KOPT-K1 (cell line): ENCODE data around the gene KCNE2.

Experiments
- H3K27ac ChIP-seq: fragments of 200-600 bp; sonication (generic); 2 replicates; pipeline ENCODE4 v1.5.1; 2016; ENCODE audit warnings: antibody characterized with exemption, mild to moderate bottlenecking, low read depth, low read length; ENCODE audit not compliant: poor library complexity, severe bottlenecking
- H3K36me3 ChIP-seq: fragments of 200-600 bp; sonication (generic); 2 replicates; pipeline ENCODE4 v1.5.1; 2017; ENCODE audit warnings: antibody characterized with exemption, mild to moderate bottlenecking, low read length, moderate library complexity; ENCODE audit not compliant: insufficient read depth
- H3K9me3 ChIP-seq: fragments of 200-600 bp; sonication (generic); 2 replicates; pipeline ENCODE4 v1.5.1; 2017; ENCODE audit warnings: antibody characterized with exemption, low read length, mild to moderate bottlenecking; ENCODE audit not compliant: insufficient read depth, poor library complexity, severe bottlenecking

Gene KCNE2

DNA sequence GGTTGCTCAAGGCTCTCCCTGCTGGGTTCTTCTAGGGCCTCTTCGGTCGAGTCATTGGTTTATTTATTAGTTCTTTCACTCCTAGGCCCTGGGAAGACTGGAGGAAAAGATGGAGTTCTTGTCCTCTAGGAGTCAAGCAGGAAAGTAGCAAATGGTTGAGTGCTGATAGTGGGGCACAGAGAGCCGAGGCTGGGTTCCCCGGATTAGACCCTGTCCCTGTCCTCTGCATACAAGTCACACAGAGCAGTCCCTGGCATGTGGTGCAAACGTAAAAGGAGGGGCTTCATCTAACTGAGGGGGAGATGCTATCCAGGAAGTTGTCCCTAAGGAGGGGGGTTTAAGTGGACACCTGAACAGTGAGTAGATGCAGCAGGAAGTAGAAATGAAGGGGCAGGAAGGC, 19.2 kb upstream of the KCNE2 start:
- Histone ChIP-seq H3K36me3 (no peaks in the 10 kb centered on the region), H3K9me3 (no peaks in the 10 kb centered on the region), H3K27ac (no peak overlapping the region)

DNA sequence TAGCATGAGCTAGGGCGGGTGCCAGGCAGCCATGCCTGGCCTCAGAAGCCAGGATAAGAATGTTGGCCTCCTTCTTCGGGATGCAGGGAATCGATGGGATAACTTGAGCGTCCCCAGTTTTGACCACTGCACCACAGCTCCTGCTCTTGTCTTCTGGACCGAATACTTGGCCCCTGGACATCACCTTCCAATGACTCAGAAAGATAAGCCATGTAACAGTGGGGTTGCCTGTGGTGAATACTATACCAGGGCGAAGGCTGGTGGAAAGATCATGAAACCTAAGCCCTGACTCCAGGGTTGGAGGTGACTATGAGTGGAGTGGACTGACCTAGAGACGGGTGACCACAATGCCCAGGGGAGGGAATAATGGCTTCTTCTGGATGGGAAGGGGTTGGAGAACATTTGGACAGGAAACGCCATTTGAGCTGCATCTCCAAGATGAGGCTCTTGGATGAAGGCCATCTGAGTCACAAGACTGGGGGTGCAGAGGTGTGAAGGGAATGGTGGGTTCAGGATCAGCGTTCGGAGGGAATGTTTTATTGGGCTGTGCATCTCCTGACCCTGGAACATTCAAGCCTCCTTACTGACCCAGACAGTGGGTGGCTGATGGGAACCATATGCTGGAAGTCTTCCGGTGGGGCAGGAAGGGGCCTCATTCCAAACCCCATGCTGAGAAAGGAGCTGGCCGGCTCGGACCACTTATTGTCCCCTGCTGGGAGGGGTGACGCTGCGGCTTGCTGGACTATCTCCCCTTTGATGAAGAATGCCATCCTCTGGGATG, 18.5 kb upstream of the KCNE2 start:
- Histone ChIP-seq H3K36me3 (no peaks in the 10 kb centered on the region), H3K27ac (no peak overlapping the region), H3K9me3 (no peaks in the 10 kb centered on the region)

DNA sequence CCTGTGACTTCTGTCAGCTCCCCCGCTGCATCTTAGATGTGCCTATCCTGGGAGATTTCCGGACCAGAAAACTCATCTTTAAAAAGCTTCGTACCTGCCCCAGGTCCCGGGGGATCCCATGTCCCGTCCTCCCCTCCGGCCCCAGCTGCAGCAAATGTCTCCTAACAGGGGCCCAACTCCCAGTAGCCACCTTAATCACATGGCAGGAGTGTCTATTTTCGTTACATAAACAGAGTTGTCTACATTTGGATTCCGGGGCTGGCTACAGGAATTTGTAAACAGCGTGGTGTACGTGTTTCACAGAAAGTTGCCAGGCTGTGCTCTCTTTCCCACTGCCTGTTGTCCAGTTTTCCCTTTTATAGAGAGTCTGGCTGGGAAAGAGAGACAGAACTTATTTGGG, 17.9 kb upstream of the KCNE2 start:
- Histone ChIP-seq H3K36me3 (no peaks in the 10 kb centered on the region), H3K27ac (no peak overlapping the region), H3K9me3 (no peaks in the 10 kb centered on the region)

DNA sequence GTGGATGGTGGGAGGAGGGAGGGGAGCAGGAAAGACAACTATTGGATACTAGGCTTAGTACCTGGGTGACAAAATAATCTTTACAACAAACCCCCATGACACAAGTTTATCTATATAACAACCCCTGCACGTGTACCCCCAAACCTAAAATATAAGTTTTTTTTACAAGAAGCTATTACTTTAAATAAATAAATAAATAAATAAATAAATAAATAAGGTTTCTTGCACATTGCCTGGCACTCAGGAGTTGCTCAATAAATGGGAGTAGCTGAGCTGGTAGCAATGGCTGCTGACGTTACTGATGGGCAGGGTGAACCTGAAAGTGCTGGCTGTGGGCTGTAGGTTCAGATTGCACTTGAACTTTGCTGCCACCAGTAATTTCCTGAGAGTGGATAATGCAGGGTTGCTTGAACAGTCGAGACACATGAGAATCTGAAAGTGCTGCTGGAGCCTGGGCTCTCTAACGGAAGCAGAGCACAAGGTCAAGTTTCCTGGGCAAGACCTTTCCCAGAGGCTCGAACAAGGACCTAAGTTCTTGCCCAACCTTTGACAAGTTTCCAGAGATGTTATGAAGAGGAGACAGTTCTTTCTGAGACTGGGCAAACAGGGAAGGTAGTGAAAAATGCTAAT, 14.8 kb upstream of the KCNE2 start:
- Histone ChIP-seq H3K27ac (no peak overlapping the region), H3K36me3 (no peaks in the 10 kb centered on the region), H3K9me3 (peaks cover 4% of the 10 kb centered on the region)

DNA sequence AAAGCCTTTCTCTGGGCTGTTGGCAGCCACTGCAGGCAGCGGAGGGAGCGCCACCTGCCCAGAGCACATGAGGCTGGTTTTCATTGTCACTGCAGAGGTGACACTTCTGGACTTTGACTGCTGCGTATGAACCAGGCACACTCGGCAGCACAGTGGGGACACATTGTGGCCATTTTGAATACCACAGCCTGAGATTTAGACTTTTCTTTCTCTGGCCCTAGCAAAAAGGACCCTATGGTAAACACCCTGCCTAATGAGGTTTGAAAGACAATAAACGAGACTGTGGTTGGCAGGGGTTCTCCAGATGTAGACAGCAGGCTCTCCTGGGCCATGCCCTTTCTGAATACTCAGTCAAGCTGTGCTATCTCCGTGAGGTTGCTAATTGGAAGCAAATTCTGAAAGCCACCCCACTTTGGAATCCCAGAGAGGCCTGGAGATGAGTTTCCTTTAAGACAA, 12.0 kb upstream of the KCNE2 start:
- peaks cover 4% of the 10 kb centered on the region for H3K9me3 ChIP-seq
- H3K27ac ChIP-seq: no peak overlapping the region
- no peaks in the 10 kb centered on the region for H3K36me3 ChIP-seq

DNA sequence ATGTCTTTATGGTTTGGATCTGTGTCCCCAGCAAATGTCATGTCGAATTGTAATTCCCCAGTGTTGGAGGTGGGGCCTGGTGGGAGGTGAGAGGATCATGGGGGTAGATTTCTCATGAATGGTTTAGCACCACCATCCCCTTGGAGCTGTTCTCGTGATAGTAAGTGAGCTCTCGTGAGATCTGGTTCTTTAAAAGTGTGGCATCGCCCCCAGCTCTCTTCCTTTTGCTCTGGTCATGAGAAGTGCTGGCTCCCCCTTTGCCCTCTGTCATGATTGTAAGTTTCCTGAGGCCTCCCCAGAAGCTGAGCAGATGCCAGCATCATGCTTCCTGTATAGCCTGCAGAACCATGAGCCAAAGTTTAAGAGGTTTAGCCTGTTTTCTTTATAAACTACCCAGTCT, 11.2 kb upstream of the KCNE2 start:
- Histone ChIP-seq H3K36me3 (no peaks in the 10 kb centered on the region), H3K9me3 (peaks cover 5% of the 10 kb centered on the region), H3K27ac (no peak overlapping the region)

DNA sequence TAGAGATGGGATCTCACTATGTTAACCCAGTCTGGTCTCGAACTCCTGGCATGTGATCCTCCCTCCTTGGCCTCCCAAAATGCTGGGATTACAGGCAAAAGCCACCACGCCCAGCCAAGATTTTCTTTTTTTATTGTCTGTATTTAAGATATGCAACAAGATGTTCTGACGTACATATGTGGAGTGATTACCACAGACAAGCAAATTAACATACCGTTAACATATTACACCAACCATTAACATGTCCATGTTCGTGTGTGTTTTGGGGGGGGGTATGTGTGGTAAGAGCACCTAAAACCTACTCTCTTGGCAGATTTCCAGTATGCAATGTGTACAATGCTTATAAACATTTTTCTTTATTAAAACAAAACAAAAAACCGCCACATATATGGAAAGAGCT, 10.6 kb upstream of the KCNE2 start:
- no peak overlapping the region for H3K27ac ChIP-seq
- H3K36me3 ChIP-seq: no peaks in the 10 kb centered on the region
- H3K9me3 ChIP-seq: peaks cover 11% of the 10 kb centered on the region

DNA sequence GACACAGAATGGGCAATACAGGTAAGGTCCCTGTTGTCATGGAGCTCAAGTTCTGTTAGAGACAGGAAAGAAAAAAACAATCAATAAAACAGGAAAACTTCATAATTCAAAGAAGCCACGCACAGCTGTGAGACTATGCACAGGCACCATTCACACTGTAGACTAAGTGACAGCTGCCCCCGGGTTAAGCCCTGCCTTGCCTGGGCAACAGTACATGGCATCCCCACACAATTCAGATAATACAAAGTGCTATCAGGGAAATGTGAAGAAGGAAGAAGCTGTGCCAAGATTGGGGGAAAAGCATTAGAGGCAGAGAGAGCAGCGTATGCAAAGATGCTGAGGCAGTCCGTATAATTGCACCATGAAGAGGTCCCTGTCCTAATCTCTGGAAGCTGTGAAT, 9.0 kb upstream of the KCNE2 start:
- H3K9me3 ChIP-seq: peaks cover 16% of the 10 kb centered on the region
- H3K27ac ChIP-seq: no peak overlapping the region
- no peaks in the 10 kb centered on the region for H3K36me3 ChIP-seq

DNA sequence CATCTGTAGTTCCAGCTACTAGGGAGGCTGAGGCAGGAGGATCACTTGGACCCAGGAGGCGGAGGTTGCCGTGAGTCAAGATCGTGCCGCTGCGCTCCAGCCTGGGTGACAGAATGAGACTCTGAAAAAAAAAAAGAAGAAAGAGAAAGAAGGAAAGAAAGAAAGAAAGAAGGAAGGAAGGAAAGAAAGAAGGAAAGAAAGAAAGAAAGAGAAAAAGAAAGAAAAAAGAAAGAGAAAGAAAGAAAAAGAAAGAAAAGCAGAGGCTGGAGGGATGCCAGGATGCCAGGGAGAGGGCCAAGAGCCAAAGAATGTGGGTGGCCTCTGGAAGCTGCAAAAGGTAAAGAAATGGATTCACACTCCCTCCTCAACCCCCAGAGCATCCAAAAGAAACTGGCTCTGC, 8.2 kb upstream of the KCNE2 start:
- H3K9me3 ChIP-seq: peaks cover 16% of the 10 kb centered on the region
- no peak overlapping the region for H3K27ac ChIP-seq
- H3K36me3 ChIP-seq: no peaks in the 10 kb centered on the region

DNA sequence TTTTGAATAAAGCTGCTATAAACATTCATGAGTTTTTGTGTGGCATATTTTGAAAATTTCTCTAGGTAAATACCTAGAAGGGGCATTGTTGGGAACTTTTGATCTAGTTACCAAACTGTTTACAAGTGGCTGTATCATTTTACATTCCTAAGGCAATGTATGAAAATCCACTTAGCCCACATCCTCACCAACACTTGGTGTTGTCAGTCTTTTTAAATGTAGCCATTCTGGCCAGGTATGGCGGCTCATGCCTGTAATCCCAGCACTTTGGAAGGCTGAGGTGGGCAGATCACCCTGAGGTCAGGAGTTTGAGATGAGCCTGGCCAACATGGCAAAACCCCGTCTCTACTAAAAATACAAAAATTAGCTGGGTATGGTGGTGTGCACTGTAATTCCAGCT, 5.9 kb upstream of the KCNE2 start:
- no peaks in the 10 kb centered on the region for H3K36me3 ChIP-seq
- peaks cover 12% of the 10 kb centered on the region for H3K9me3 ChIP-seq
- H3K27ac ChIP-seq: no peak overlapping the region

DNA sequence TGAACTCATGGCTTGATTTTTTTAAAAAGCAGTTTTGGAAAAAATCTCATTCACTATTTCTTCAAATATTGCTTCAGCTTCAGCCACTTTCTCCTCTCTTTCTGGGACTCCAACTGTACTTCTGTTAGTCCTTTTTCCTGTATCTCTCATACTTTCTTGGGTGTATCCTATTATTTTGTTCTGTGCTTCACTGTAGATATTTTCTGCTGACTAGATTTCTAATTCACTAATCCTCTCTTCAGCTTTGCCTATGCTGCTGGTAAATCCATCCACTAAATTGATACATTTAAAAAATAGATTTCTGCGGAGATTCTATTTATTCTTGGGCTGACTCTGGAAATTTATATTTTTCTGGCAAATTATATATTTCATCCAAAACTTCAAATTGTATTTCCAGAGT, 4.9 kb upstream of the KCNE2 start:
- Histone ChIP-seq H3K36me3 (no peaks in the 10 kb centered on the region), H3K9me3 (peaks cover 12% of the 10 kb centered on the region), H3K27ac (no peak overlapping the region)

DNA sequence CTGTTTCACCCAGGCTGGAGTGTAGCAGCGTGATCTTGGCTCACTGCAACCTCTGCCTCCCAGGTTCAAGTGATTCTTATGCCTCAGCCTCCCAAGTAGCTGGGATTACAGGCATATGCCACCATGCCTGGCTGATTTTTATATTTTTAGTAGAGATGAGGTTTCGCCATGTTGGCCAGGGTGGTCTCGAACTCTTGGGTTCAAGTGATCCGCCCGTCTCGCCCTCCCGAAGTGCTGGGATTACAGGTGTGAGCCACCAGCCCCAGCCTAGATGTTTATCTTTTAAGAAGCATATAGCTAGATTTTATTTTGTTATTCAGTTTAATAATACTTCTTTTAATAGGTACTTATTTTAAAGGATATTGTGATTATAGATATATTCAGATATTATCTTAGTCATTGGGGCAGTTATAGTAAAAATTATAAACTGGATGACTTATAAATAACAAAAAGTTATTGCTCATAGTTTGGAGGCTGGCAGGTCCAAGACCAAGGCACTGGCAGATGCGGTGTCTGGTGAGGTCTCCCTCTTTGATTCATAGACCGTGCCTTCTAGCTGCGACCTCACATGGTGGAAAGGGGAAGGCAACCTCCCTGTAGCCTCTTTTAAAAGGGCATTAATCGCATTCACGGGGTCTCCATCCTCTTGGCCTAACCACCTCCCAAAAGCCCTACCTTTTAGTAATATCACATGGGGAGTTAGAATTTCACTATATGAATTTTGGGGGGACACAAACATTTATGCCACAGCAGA, 3.1 kb upstream of the KCNE2 start:
- no peaks in the 10 kb centered on the region for H3K36me3 ChIP-seq
- H3K9me3 ChIP-seq: peaks cover 12% of the 10 kb centered on the region
- H3K27ac ChIP-seq: no peak overlapping the region

DNA sequence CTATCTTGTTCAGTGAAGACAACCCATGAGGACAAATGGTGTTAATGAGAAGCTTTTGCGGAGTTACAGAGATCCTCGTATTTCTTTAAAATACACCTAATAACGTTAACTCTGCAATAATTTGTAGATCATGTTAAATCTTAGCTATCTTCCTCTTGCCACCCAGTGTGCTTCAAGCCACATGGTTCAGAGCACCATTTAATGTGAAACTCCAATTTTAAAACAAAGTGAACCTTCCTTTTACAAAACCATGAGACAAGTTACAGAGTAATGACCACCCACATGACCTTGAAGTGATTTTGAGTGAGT, 1.7 kb upstream of the KCNE2 start:
- H3K36me3 ChIP-seq: no peaks in the 10 kb centered on the region
- H3K9me3 ChIP-seq: peaks cover 12% of the 10 kb centered on the region

DNA sequence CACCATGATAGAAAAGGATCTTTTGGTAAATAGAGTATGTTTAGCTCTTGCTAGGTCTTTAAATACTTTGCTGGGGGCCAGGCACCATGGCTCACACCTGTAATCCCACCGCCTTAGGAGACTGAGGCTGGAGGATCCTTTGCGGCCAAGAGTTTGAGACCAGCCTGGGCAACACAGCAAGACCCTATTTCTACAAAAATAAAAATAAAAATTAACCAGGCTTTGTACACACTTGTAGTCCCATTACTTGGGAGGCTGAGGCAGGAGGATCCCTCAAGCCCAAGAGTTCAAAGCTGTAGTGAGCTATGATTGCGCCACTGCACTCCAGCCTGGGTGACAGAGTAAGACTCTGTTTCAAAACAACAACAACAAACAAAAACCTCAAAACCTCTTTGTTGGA, 1.1 kb upstream of the KCNE2 start:
- no peak overlapping the region for H3K27ac ChIP-seq
- peaks cover 10% of the 10 kb centered on the region for H3K9me3 ChIP-seq
- no peaks in the 10 kb centered on the region for H3K36me3 ChIP-seq

More for the DNA sequence above, 1.7 kb upstream of the KCNE2 start:
- peak overlapping the region; percentile 12 for H3K27ac ChIP-seq

DNA sequence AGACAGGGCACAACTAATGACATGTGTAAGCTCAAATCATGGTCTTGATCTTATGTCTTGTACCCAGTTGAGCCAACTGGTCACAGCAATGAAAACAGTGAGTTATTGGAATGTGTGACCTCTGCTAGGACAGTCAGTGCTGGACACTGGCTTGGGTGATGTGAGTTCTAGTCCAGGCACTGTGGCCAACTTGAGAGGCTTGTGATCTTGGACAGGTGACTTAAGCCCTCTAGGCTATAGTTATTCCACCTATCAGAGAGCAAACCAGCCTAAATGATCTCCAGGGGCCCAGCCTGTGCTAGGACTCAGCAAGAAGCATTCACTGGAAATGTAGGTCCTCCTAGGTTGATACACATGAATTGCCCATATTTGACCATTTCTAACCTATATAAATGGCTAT, 1.1 kb downstream of the KCNE2 start:
- Histone ChIP-seq H3K36me3 (no peaks in the 10 kb centered on the region), H3K9me3 (no peaks in the 10 kb centered on the region), H3K27ac (no peak overlapping the region)
